SK-N-SH treated with all-trans-retinoic acid at 6 μM for 48 hours (cell line): ENCODE measurements around the gene PIK3R6.

Source experiments
- ATAC-seq: fragments of 200-7000 bp; cut with Tn5 transposase; 3 replicates; pipeline ENCODE4 v1.9.1; 2020; ENCODE audit warnings: mild to moderate bottlenecking, moderate library complexity
- ARNTL ChIP-seq: fragments of 450-650 bp; formaldehyde crosslinking; IDR thresholded peaks from 2 replicates; pipeline ENCODE4 v1.5.0; 2020; ENCODE audit warnings: low read depth, mild to moderate bottlenecking, moderate library complexity, borderline replicate concordance
- BACH2 ChIP-seq: fragments of 250-450 bp; sonication (Bioruptor Pico); IDR thresholded peaks from 2 replicates; pipeline ENCODE4 v1.9.0; 2021; ENCODE audit warnings: mild to moderate bottlenecking, borderline replicate concordance
- CSDC2 ChIP-seq: fragments of 250-450 bp; sonication (Bioruptor Pico); IDR thresholded peaks from 2 replicates; pipeline ENCODE4 v1.5.0; 2020; ENCODE audit warnings: mild to moderate bottlenecking, moderate library complexity
- CSRNP3 ChIP-seq: fragments of 250-450 bp; sonication (Bioruptor Pico); IDR thresholded peaks from 2 replicates; pipeline ENCODE4 v1.5.1; 2021; ENCODE audit warnings: mild to moderate bottlenecking, moderate library complexity
- ESRRG ChIP-seq: fragments of 250-450 bp; sonication (Bioruptor Pico); IDR thresholded peaks from 2 replicates; pipeline ENCODE4 v1.6.1; 2021; ENCODE audit warnings: mild to moderate bottlenecking
- GLIS3 ChIP-seq: fragments of 250-450 bp; sonication (Bioruptor Pico); IDR thresholded peaks from 2 replicates; pipeline ENCODE4 v1.5.0; 2020; ENCODE audit warnings: mild to moderate bottlenecking, moderate library complexity
- OSR1 ChIP-seq: fragments of 250-450 bp; sonication (Bioruptor Pico); IDR thresholded peaks from 2 replicates; pipeline ENCODE4 v1.8.0; 2022; ENCODE audit warnings: moderate library complexity, mild to moderate bottlenecking, inconsistent platforms
- PATZ1 ChIP-seq: fragments of 250-450 bp; sonication (Bioruptor Pico); IDR thresholded peaks from 2 replicates; pipeline ENCODE4 v1.8.0; 2020; ENCODE audit warnings: mild to moderate bottlenecking, moderate library complexity, borderline replicate concordance
- PPARA ChIP-seq: fragments of 250-450 bp; sonication (Bioruptor Pico); IDR thresholded peaks from 2 replicates; pipeline ENCODE4 v1.5.0; 2020; ENCODE audit warnings: mild to moderate bottlenecking, borderline replicate concordance
- RARB ChIP-seq: fragments of 250-450 bp; sonication (Bioruptor Pico); IDR thresholded peaks from 2 replicates; pipeline ENCODE4 v1.8.0; 2021; ENCODE audit warnings: mild to moderate bottlenecking, moderate library complexity
- SNAI2 ChIP-seq: fragments of 250-450 bp; sonication (Bioruptor Pico); IDR thresholded peaks from 2 replicates; pipeline ENCODE4 v1.5.0; 2020; ENCODE audit warnings: mild to moderate bottlenecking, moderate library complexity
- TCF4 ChIP-seq: fragments of 250-450 bp; sonication (Bioruptor Pico); IDR thresholded peaks from 2 replicates; pipeline ENCODE4 v1.8.0; 2021; ENCODE audit warnings: mild to moderate bottlenecking, moderate library complexity, borderline replicate concordance
- TOX ChIP-seq: fragments of 250-450 bp; sonication (Bioruptor Pico); IDR thresholded peaks from 2 replicates; pipeline ENCODE4 v1.8.0; 2021; ENCODE audit warnings: mild to moderate bottlenecking, moderate library complexity, borderline replicate concordance
- TSHZ2 ChIP-seq: fragments of 250-450 bp; sonication (Bioruptor Pico); IDR thresholded peaks from 2 replicates; pipeline ENCODE4 v1.5.0; 2020; ENCODE audit warnings: mild to moderate bottlenecking, moderate library complexity
- ZC3H10 ChIP-seq: fragments of 250-450 bp; sonication (Bioruptor Pico); IDR thresholded peaks from 2 replicates; pipeline ENCODE4 v1.5.1; 2021; ENCODE audit warnings: mild to moderate bottlenecking, moderate library complexity
- ZFP3 ChIP-seq: fragments of 250-450 bp; sonication (Bioruptor Pico); IDR thresholded peaks from 2 replicates; pipeline ENCODE4 v1.5.0; 2020; ENCODE audit warnings: mild to moderate bottlenecking, moderate library complexity
- ZFP30 ChIP-seq: fragments of 450-650 bp; formaldehyde crosslinking; IDR thresholded peaks from 2 replicates; pipeline ENCODE4 v1.5.0; 2022; ENCODE audit warnings: mild to moderate bottlenecking, moderate library complexity
- ZNF8 ChIP-seq: fragments of 450-650 bp; formaldehyde crosslinking; IDR thresholded peaks from 2 replicates; pipeline ENCODE4 v1.5.0; 2020; ENCODE audit warnings: mild to moderate bottlenecking, moderate library complexity
- TF ChIP-seq, protein P1 (sequence below): fragments of 250-450 bp; sonication (Bioruptor Pico); IDR thresholded peaks from 2 replicates; pipeline ENCODE4 v1.5.1; 2020; ENCODE audit warnings: low read depth, mild to moderate bottlenecking, moderate library complexity
- TF ChIP-seq, protein P2 (sequence below): fragments of 250-450 bp; sonication (Bioruptor Pico); IDR thresholded peaks from 2 replicates; pipeline ENCODE4 v1.8.0; 2021; ENCODE audit warnings: low read depth, mild to moderate bottlenecking, moderate library complexity, borderline replicate concordance

The PIK3R6 gene

DNA sequence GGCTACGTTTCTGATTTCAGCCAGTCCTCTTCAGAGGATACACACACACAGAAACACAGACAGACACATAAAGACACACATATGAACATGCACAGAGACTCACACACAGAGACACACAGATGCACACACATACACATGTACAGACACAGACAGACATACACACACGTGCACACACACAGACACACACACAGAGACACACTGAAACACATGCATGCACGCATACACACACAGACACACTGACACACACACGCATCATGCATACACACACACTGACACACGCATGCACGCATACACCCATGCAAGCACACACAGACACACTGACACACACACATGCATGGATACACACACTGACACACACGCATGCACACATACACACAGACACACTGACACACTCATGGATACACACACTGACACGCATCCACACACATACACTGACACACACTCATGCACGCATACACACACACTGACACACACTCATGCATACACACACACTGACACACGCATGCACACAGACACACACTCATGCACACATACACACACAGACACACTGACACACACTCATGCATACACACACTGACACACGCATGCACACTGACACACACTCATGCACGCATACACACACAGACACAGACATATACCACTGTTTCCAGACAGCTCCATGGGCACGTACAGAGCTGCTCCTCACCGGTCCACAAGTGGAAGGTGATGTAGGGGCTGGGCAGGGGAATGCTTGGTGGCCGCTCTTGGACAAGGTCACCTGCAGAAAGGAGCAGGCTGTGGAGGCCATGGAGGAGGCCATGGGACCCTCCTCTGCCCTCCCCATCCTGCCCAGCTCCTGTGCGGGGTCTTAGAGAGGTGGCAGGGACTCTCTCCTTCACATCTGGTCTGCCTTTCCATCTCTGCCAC is 38.2 kb downstream of the PIK3R6 start:
- no peak for ATAC-seq
- TF ChIP-seq ZNF8 (CRISPR knock-in tag) (no peak), TSHZ2 (CRISPR knock-in tag) (no peak), ZC3H10 (CRISPR knock-in tag) (no peak), SNAI2 (CRISPR knock-in tag) (no peak), PATZ1 (CRISPR knock-in tag) (no peak), BACH2 (CRISPR knock-in tag) (no peak), PPARA (CRISPR knock-in tag) (no peak), ZFP30 (CRISPR knock-in tag) (no peak), OSR1 (no peak), TCF4 (no peak), RARB (CRISPR knock-in tag) (no peak)
- TF ChIP-seq, protein P1, sequence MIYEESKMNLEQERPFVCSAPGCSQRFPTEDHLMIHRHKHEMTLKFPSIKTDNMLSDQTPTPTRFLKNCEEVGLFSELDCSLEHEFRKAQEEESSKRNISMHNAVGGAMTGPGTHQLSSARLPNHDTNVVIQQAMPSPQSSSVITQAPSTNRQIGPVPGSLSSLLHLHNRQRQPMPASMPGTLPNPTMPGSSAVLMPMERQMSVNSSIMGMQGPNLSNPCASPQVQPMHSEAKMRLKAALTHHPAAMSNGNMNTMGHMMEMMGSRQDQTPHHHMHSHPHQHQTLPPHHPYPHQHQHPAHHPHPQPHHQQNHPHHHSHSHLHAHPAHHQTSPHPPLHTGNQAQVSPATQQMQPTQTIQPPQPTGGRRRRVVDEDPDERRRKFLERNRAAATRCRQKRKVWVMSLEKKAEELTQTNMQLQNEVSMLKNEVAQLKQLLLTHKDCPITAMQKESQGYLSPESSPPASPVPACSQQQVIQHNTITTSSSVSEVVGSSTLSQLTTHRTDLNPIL = no peak
- TF ChIP-seq, protein P2, sequence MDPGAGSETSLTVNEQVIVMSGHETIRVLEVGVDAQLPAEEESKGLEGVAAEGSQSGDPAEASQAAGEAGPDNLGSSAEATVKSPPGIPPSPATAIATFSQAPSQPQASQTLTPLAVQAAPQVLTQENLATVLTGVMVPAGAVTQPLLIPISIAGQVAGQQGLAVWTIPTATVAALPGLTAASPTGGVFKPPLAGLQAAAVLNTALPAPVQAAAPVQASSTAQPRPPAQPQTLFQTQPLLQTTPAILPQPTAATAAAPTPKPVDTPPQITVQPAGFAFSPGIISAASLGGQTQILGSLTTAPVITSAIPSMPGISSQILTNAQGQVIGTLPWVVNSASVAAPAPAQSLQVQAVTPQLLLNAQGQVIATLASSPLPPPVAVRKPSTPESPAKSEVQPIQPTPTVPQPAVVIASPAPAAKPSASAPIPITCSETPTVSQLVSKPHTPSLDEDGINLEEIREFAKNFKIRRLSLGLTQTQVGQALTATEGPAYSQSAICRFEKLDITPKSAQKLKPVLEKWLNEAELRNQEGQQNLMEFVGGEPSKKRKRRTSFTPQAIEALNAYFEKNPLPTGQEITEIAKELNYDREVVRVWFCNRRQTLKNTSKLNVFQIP = no peak
- TF ChIP-seq, all 23 proteins: peak for 0

GRCh38 chr17:8828517-8828875 is 39.0 kb downstream of the PIK3R6 start:
- no peak for TF ChIP-seq TCF4
- no peak for TF ChIP-seq CSRNP3
- no peak for TF ChIP-seq CSDC2 (CRISPR knock-in tag)
- TF ChIP-seq PPARA (CRISPR knock-in tag) = no peak
- no peak for TF ChIP-seq TSHZ2 (CRISPR knock-in tag)
- no peak for TF ChIP-seq ARNTL (CRISPR knock-in tag)
- no peak for TF ChIP-seq PATZ1 (CRISPR knock-in tag)
- TF ChIP-seq ZFP3 (CRISPR knock-in tag) = no peak
- TF ChIP-seq SNAI2 (CRISPR knock-in tag) = no peak
- no peak for TF ChIP-seq GLIS3 (CRISPR knock-in tag)
- no peak for TF ChIP-seq ESRRG
- no peak for TF ChIP-seq ZFP30 (CRISPR knock-in tag)
- TF ChIP-seq TOX = no peak
- TF ChIP-seq ZC3H10 (CRISPR knock-in tag) = no peak
- TF ChIP-seq OSR1 = no peak
- no peak for ATAC-seq
